HG03460 (cell line): ENCODE measurements around the gene NRG3.

ENCODE experiments used
- ATAC-seq: cut with Tn5 transposase; IDR thresholded peaks from one replicate; pipeline ENCODE4 v1.9.1; 2021; ENCODE audit not compliant: unreplicated experiment

Gene NRG3

GRCh38 chr10:82880776-82881290 is 1005.8 kb downstream of the NRG3 start:
- ATAC-seq = no peak

- ATAC-seq = no peak
These were observed 1007.7 kb downstream of the NRG3 start for GRCh38 chr10:82882722-82883121.

- ATAC-seq = no peak
These were observed 1008.6 kb downstream of the NRG3 start for GRCh38 chr10:82883603-82884002.

GRCh38 chr10:82887488-82887887 is 1012.5 kb downstream of the NRG3 start:
- no peak for ATAC-seq

GRCh38 chr10:82888809-82889455 is 1013.9 kb downstream of the NRG3 start:
- ATAC-seq = no peak

GRCh38 chr10:82889728-82890127 is 1014.7 kb downstream of the NRG3 start:
- no peak for ATAC-seq

- no peak for ATAC-seq
These were observed 1015.6 kb downstream of the NRG3 start for GRCh38 chr10:82890573-82890972.

- ATAC-seq = no peak
These were observed 1033.1 kb downstream of the NRG3 start for GRCh38 chr10:82908096-82908495.

GRCh38 chr10:82908751-82909150 is 1033.8 kb downstream of the NRG3 start:
- ATAC-seq = no peak

- ATAC-seq = no peak
These were observed 1035.3 kb downstream of the NRG3 start for GRCh38 chr10:82910301-82910700.

- ATAC-seq = peak; percentile 73
These were observed 1039.7 kb downstream of the NRG3 start for GRCh38 chr10:82914655-82915136.

- no peak for ATAC-seq
These were observed 1041.9 kb downstream of the NRG3 start for GRCh38 chr10:82916941-82917340.

GRCh38 chr10:82918022-82918421 is 1043.0 kb downstream of the NRG3 start:
- ATAC-seq = no peak

- ATAC-seq = no peak
These were observed 1047.1 kb downstream of the NRG3 start for GRCh38 chr10:82922046-82922445.

GRCh38 chr10:82922755-82923154 is 1047.8 kb downstream of the NRG3 start:
- no peak for ATAC-seq

GRCh38 chr10:82924711-82925110 is 1049.7 kb downstream of the NRG3 start:
- no peak for ATAC-seq

- no peak for ATAC-seq
These were observed 1050.6 kb downstream of the NRG3 start for GRCh38 chr10:82925547-82925946.

GRCh38 chr10:82932451-82932850 is 1057.5 kb downstream of the NRG3 start:
- no peak for ATAC-seq

- no peak for ATAC-seq
These were observed 1059.4 kb downstream of the NRG3 start for GRCh38 chr10:82934429-82934828.

GRCh38 chr10:82934947-82935346 is 1060.0 kb downstream of the NRG3 start:
- ATAC-seq = no peak

GRCh38 chr10:82938331-82938730 is 1063.3 kb downstream of the NRG3 start:
- ATAC-seq = no peak

- no peak for ATAC-seq
These were observed 1067.5 kb downstream of the NRG3 start for GRCh38 chr10:82942286-82943099.
